ENCODE data around the gene CRACR2A. TPM values are rescaled to one million over a fixed set of nuclear protein-coding genes. Genes with fewer than 3 reads are reported as not detected.

CRACR2A gene
- total and polyA plus RNA-seq, 2 of the 8 experiments (the other 6 are each of a cell fraction or from before 2014, with no cell fraction given): 0.85 to 3.2 TPM

- H3K23ac ChIP-seq (ENCODE audit: insufficient read length): no peak overlapping the region
- no peak overlapping the region for H3K9ac ChIP-seq (replicated peaks in 1 of 4; ENCODE audit: extremely low read depth in 1 of 4, low read depth in 3 of 4, low read length in 3 of 4)
- no peaks in the 10 kb centered on the region for H3K36me3 ChIP-seq (ENCODE audit: control insufficient read depth in 2 of 4, insufficient read depth in 4 of 4, low read length in 3 of 4)
- no peaks in the 10 kb centered on the region for H3K79me2 ChIP-seq (ENCODE audit: control insufficient read depth in 1 of 2, insufficient read depth in 2 of 2, low read length in 2 of 2)
- H3K56ac ChIP-seq (replicated peaks; ENCODE audit: insufficient read length, low read depth, low read length): no peak overlapping the region
- FAIRE-seq (no peak), DNase-seq (ENCODE audit: low read depth in 1 of 2, low spot score in 2 of 2) (no peak)
- no peak overlapping the region for H3K18ac ChIP-seq (ENCODE audit: extremely low read depth, low read length)
- no peak overlapping the region for H4K91ac ChIP-seq (replicated peaks; ENCODE audit: insufficient read length, low read length)
- no peaks in the 10 kb centered on the region for H3K23me2 ChIP-seq (ENCODE audit: low read depth, low read length)
- no peak overlapping the region for H2BK15ac ChIP-seq (ENCODE audit: low read length)
- no peak overlapping the region for H4K5ac ChIP-seq (ENCODE audit: insufficient read length, low read depth, low read length)
- no peak overlapping the region for H3K4ac ChIP-seq (replicated peaks; ENCODE audit: insufficient read length, low read depth, low read length)
- H2AK5ac ChIP-seq (ENCODE audit: low read depth, low read length): no peak overlapping the region
- H3K4me1 ChIP-seq (replicated peaks in 1 of 4; ENCODE audit: control insufficient read depth in 3 of 4, insufficient read depth in 4 of 4, low read length in 3 of 4): no peaks in the 10 kb centered on the region; a peak in 1 of 7 replicates
- no peaks in the 10 kb centered on the region for H3K79me1 ChIP-seq (ENCODE audit: low read depth, low read length)
- no peak overlapping the region for H2BK120ac ChIP-seq (replicated peaks; ENCODE audit: low read depth, low read length)
- POLR2A ChIA-PET (ENCODE audit: partially characterized antibody): no interaction called here
- H2BK5ac ChIP-seq (ENCODE audit: low read depth, low read length): no peak overlapping the region
- no peaks in the 10 kb centered on the region for H3K27me3 ChIP-seq (replicated peaks in 1 of 4; ENCODE audit: control insufficient read depth in 3 of 4, extremely low read depth in 1 of 4, insufficient read depth in 3 of 4, low read length in 3 of 4)
- no peak overlapping the region for H4K8ac ChIP-seq (ENCODE audit: extremely low read depth, insufficient read depth, low read length)
- WGBS, 2 experiments (ENCODE audit: extremely low coverage in 1 of 2, insufficient coverage in 1 of 2, insufficient read length in 1 of 2, insufficient replicate concordance in 2 of 2, low coverage in 1 of 2, low lambda C conversion rate in 2 of 2, missing lambda C conversion rate in 1 of 2): 87% methylated on average over 2 of the region's 2 CpGs; no CpG with 5 or more reads in 1 of the 2 experiments
- H3K4me3 ChIP-seq (ENCODE audit: extremely low read depth in 1 of 4, insufficient read depth in 2 of 4, low read depth in 3 of 4, low read length in 4 of 4): no peak overlapping the region
- H3K9me3 ChIP-seq (ENCODE audit: insufficient read depth in 2 of 2, low read depth in 1 of 2, low read length in 1 of 2): no peaks in the 10 kb centered on the region
- H2BK20ac ChIP-seq (ENCODE audit: low read length): no peak overlapping the region
- H4K20me1 ChIP-seq (replicated peaks in 1 of 2; ENCODE audit: control insufficient read depth in 1 of 2, insufficient read depth in 2 of 2, low read length in 2 of 2): no peaks in the 10 kb centered on the region
- CTCF ChIA-PET (ENCODE audit: partially characterized antibody): interaction anchor here (0.6 to 2.3 kb wide), 12 partner anchors 15 to 677 kb away, joined by 3 to 9 read pairs (median 4); no protein-coding TSS in a partner anchor
- H2AFZ ChIP-seq (ENCODE audit: low read length): no peak overlapping the region
- H3K4me2 ChIP-seq (ENCODE audit: insufficient read depth in 1 of 2, low read depth in 2 of 2, low read length in 2 of 2): no peak overlapping the region
- no peak overlapping the region for H3K27ac ChIP-seq (ENCODE audit: low read depth, low read length)
- H2BK12ac ChIP-seq (ENCODE audit: low read depth, low read length): no peak overlapping the region
- no peak overlapping the region for H3K14ac ChIP-seq (ENCODE audit: insufficient read length)
- TF ChIP-seq NANOG (IDR thresholded peaks at IDR 0.05; ENCODE audit: insufficient read depth, low read depth, low read length, poor library complexity, severe bottlenecking) (no peak), JUND (IDR thresholded peaks at IDR 0.05; ENCODE audit: low read length) (no peak), JUN (IDR thresholded peaks at IDR 0.05; ENCODE audit: low read depth, low read length) (no peak), POLR2AphosphoS5 (IDR thresholded peaks at IDR 0.05; ENCODE audit: low read depth, low read length) (no peak), SRF (IDR thresholded peaks at IDR 0.05; ENCODE audit: low read depth, low read length) (no peak)
Measured at GRCh38 chr12:3622021-3622821, 130.7 kb downstream of the CRACR2A start.
